Measurements from ENCODE around the gene AKAP9.

- TF ChIP-seq CTCF (IDR thresholded peaks at IDR 0.05; ENCODE audit: low read depth, low read length, poor library complexity, severe bottlenecking) (no peak), EZH2phosphoT487 (IDR thresholded peaks at IDR 0.05; ENCODE audit: borderline replicate concordance, low read length) (no peak)
These were observed 130.4 kb downstream of the AKAP9 start for GRCh38 chr7:92071032-92071431.
